ENCODE data around the gene LFNG. TPM values are rescaled to one million over a fixed set of nuclear protein-coding genes. Genes with fewer than 3 reads are reported as not detected.
A peak's percentile ranks its signal among the peaks of the same experiment; 100 is the strongest.

LFNG gene
- total and polyA plus RNA-seq, 2 donors from 2014 or later = 5.0 to 18.4 TPM

DNA sequence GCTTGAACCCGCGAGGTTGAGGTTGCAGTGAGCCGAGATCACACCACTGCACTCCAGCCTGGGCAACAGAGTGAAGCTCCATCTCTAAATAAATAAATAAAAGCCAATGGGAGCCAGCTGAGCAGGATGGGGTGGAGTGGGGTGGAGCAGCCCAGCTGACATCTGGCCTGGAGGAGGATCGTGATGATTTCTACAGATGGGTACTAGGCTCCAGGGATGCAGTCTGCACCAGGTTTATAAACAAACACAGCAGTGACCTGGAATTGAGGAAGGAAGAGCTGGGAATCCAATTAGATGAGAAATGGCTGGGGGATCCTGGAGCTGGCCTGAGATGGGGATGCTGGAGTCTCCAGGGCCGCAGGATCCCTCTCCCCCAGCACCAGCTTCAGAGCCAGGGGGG is 36.1 kb upstream of the LFNG start:
- Histone ChIP-seq H3K4me1 (ENCODE audit: control insufficient read depth in 2 of 3, insufficient read depth in 2 of 3, low read depth in 1 of 3, low read length in 3 of 3) (peaks cover 0 to 4% (median 0%) of the 10 kb centered on the region in 3 donors), H3K4me3 (ENCODE audit: low read length in 3 of 3) (no peak overlapping the region), H3K9ac (ENCODE audit: low read length in 3 of 3) (no peak overlapping the region), H3K36me3 (ENCODE audit: control insufficient read depth in 2 of 3, insufficient read depth in 3 of 3, low read length in 3 of 3) (no peaks in the 10 kb centered on the region), H3K27me3 (ENCODE audit: control insufficient read depth, insufficient read depth, low read length) (no peaks in the 10 kb centered on the region), H3K9me3 (ENCODE audit: control insufficient read depth in 2 of 3, insufficient read depth in 1 of 3, low read length in 3 of 3) (no peaks in the 10 kb centered on the region), H3K27ac (ENCODE audit: low read depth in 2 of 2, low read length in 2 of 2) (no peak overlapping the region)
- intact Hi-C loops (cut with DNase I) = no loop called here
- TF ChIP-seq, protein P1, sequence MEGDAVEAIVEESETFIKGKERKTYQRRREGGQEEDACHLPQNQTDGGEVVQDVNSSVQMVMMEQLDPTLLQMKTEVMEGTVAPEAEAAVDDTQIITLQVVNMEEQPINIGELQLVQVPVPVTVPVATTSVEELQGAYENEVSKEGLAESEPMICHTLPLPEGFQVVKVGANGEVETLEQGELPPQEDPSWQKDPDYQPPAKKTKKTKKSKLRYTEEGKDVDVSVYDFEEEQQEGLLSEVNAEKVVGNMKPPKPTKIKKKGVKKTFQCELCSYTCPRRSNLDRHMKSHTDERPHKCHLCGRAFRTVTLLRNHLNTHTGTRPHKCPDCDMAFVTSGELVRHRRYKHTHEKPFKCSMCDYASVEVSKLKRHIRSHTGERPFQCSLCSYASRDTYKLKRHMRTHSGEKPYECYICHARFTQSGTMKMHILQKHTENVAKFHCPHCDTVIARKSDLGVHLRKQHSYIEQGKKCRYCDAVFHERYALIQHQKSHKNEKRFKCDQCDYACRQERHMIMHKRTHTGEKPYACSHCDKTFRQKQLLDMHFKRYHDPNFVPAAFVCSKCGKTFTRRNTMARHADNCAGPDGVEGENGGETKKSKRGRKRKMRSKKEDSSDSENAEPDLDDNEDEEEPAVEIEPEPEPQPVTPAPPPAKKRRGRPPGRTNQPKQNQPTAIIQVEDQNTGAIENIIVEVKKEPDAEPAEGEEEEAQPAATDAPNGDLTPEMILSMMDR (IDR thresholded peaks at IDR 0.05; ENCODE audit: borderline replicate concordance, extremely low read depth, insufficient read depth) = no peak
- no peak for FAIRE-seq
- no peak for DNase-seq

DNA sequence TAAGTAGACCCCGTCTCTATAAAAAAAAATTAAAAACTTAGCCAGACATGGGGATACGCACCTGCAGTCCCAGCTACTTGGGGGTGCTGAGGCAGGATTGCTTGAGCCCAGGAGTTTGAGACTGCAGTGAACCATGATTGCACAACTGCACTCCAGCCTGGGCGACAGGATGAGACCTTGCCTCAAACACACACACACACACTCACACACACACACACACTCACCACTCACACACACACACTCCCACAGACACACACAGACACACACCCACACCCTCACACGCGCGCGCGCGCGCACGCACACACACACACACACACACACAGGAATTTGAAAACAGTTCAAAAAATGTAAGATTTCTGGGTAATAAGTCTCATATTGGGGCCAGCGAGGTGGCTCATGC is 34.7 kb upstream of the LFNG start:
- Histone ChIP-seq H3K27ac (ENCODE audit: low read depth in 2 of 2, low read length in 2 of 2) (no peak overlapping the region), H3K4me1 (ENCODE audit: control insufficient read depth in 2 of 3, insufficient read depth in 2 of 3, low read depth in 1 of 3, low read length in 3 of 3) (peaks cover 0 to 4% (median 0%) of the 10 kb centered on the region in 3 donors), H3K36me3 (ENCODE audit: control insufficient read depth in 2 of 3, insufficient read depth in 3 of 3, low read length in 3 of 3) (no peaks in the 10 kb centered on the region), H3K9ac (ENCODE audit: low read length in 3 of 3) (no peak overlapping the region), H3K4me3 (ENCODE audit: low read length in 3 of 3) (no peak overlapping the region), H3K9me3 (ENCODE audit: control insufficient read depth in 2 of 3, insufficient read depth in 1 of 3, low read length in 3 of 3) (no peaks in the 10 kb centered on the region), H3K27me3 (ENCODE audit: control insufficient read depth, insufficient read depth, low read length) (no peaks in the 10 kb centered on the region)
- DNase-seq (no peak), FAIRE-seq (no peak)
- intact Hi-C loops (cut with DNase I) = no loop called here
- TF ChIP-seq, protein P1 (IDR thresholded peaks at IDR 0.05; ENCODE audit: borderline replicate concordance, extremely low read depth, insufficient read depth) = no peak

DNA sequence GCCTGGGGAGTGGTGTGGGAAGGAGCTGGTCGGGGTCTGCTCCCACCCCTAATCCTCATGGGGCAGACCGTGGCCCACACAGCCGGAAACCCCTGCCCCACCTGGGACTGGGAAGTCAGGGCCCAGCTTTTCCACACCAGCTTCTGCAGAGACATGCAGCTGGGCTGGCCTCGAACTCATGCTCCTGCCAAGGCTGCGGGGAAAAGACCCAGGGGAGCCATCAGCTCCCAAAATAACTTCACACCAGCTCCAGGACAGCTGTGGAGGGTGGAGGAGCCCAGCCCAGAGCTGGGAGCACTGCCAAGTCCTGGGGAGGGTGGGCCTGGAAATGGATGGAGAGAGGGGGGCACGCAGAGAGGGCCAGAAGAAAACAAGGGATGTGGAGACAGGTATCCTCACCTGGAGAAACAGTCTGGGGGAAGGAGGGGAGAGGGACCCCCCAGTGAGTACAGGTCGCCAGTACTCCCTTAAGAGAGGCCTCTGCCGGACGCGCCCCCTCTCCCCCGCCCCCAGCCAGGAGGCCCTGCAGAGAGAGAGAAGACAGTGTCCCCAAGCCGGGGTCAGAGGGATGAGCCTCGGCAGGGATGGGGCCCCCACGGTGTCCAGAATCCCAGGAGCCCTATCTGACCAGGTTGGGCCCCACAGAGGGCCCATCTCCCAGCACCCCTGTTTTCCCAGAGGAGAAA is 31.8 kb upstream of the LFNG start:
- no peaks in the 10 kb centered on the region for H3K9me3 ChIP-seq (ENCODE audit: control insufficient read depth in 2 of 3, insufficient read depth in 1 of 3, low read length in 3 of 3)
- TF ChIP-seq, protein P1 (IDR thresholded peaks at IDR 0.05; ENCODE audit: borderline replicate concordance, extremely low read depth, insufficient read depth) = no peak
- peaks cover 0 to 7% (median 0%) of the 10 kb centered on the region in 3 donors for H3K4me1 ChIP-seq (ENCODE audit: control insufficient read depth in 2 of 3, insufficient read depth in 2 of 3, low read depth in 1 of 3, low read length in 3 of 3)
- DNase-seq (peak in 2 of 5 donors; percentile 80 to 85), FAIRE-seq (no peak)
- peak overlapping the region in 1 of 2 donors; percentile 0 for H3K27ac ChIP-seq (ENCODE audit: low read depth in 2 of 2, low read length in 2 of 2)
- no peaks in the 10 kb centered on the region for H3K27me3 ChIP-seq (ENCODE audit: control insufficient read depth, insufficient read depth, low read length)
- no peak overlapping the region for H3K9ac ChIP-seq (ENCODE audit: low read length in 3 of 3)
- intact Hi-C loops (cut with DNase I) = no loop called here
- H3K4me3 ChIP-seq (ENCODE audit: low read length in 3 of 3) = no peak overlapping the region
- H3K36me3 ChIP-seq (ENCODE audit: control insufficient read depth in 2 of 3, insufficient read depth in 3 of 3, low read length in 3 of 3) = no peaks in the 10 kb centered on the region

Data from kidney (tissue), 14 donors.